Measurements from ENCODE around the gene HCFC2.

The HCFC2 gene

DNA sequence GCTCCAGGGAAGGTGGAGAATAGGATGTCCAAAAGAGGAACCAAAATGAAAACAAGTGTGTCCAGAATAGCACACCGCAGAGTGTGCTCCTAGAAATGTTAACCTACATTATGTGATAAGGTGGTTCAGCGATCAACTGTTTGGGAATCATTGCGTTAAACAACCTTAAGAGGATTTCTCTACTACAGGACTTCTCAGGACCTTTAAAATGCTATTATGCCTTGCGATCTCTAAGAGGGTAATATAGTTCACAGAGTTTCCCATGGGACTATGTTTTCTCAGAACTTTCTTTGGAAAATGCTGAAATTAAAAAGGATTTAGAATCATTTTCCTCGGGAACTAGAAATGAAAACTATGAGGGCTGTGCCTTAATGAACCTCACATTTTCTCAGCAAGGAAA, 16.2 kb upstream of the HCFC2 start:
- Histone ChIP-seq H3K4me3 (ENCODE audit: low read depth in 1 of 2, low read length in 2 of 2) (no peak overlapping the region), H3K27ac (ENCODE audit: low read length) (no peak overlapping the region), H4K20me1 (ENCODE audit: insufficient read depth, low read length) (no peaks in the 10 kb centered on the region), H3K9ac (ENCODE audit: low read depth, low read length) (no peak overlapping the region), H3K9me3 (ENCODE audit: insufficient read depth, low read length, severe bottlenecking) (no peaks in the 10 kb centered on the region), H2AFZ (ENCODE audit: low read depth, low read length) (no peak overlapping the region), H3K27me3 (ENCODE audit: insufficient read depth, low read length, poor library complexity) (peaks cover 35% of the 10 kb centered on the region), H3K36me3 (ENCODE audit: insufficient read depth, low read length) (no peaks in the 10 kb centered on the region), H3K79me2 (ENCODE audit: insufficient read depth, low read length) (no peaks in the 10 kb centered on the region), H3K4me2 (ENCODE audit: insufficient read depth, low read length) (no peak overlapping the region), H3K4me1 (ENCODE audit: insufficient read depth, low read length) (no peaks in the 10 kb centered on the region)
- no peak for ATAC-seq (ENCODE audit: insufficient read depth, low read depth)
- no peak for TF ChIP-seq CTCF (IDR thresholded peaks at IDR 0.05; ENCODE audit: borderline replicate concordance, extremely low read depth, low read length, poor library complexity, severe bottlenecking)
- no peak for TF ChIP-seq EZH2 (IDR thresholded peaks at IDR 0.05; ENCODE audit: borderline replicate concordance, low read depth, low read length, severe bottlenecking)
- DNase-seq, result no peak

DNA sequence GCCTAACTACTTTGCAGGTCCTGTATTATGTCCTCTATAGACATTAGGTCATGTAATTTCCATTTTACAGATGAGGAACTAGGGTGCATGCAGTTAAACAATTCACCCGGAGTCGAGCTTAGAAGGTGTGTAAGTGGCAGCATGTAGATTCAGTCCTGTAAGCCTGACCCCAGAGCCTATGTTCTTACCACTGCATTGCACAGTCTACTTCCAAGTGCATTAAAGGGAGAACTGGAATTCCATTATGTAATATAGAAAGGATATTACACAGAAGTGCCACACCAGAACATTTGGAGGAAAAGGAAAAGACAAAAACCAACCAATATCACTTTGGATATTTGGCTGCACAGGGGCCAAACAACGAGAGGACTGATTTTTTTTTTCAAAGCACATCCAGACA, 15.5 kb upstream of the HCFC2 start:
- no peak overlapping the region for H3K4me3 ChIP-seq (ENCODE audit: low read depth in 1 of 2, low read length in 2 of 2)
- no peak overlapping the region for H3K9ac ChIP-seq (ENCODE audit: low read depth, low read length)
- H3K9me3 ChIP-seq (ENCODE audit: insufficient read depth, low read length, severe bottlenecking), result no peaks in the 10 kb centered on the region
- no peak overlapping the region for H3K4me2 ChIP-seq (ENCODE audit: insufficient read depth, low read length)
- no peaks in the 10 kb centered on the region for H3K4me1 ChIP-seq (ENCODE audit: insufficient read depth, low read length)
- DNase-seq (no peak), ATAC-seq (ENCODE audit: insufficient read depth, low read depth) (no peak)
- H3K79me2 ChIP-seq (ENCODE audit: insufficient read depth, low read length), result no peaks in the 10 kb centered on the region
- no peak overlapping the region for H2AFZ ChIP-seq (ENCODE audit: low read depth, low read length)
- no peaks in the 10 kb centered on the region for H3K36me3 ChIP-seq (ENCODE audit: insufficient read depth, low read length)
- H3K27me3 ChIP-seq (ENCODE audit: insufficient read depth, low read length, poor library complexity), result peaks cover 36% of the 10 kb centered on the region
- TF ChIP-seq EZH2 (IDR thresholded peaks at IDR 0.05; ENCODE audit: borderline replicate concordance, low read depth, low read length, severe bottlenecking), result no peak
- TF ChIP-seq CTCF (IDR thresholded peaks at IDR 0.05; ENCODE audit: borderline replicate concordance, extremely low read depth, low read length, poor library complexity, severe bottlenecking), result no peak
- H4K20me1 ChIP-seq (ENCODE audit: insufficient read depth, low read length), result no peaks in the 10 kb centered on the region
- H3K27ac ChIP-seq (ENCODE audit: low read length), result no peak overlapping the region

DNA sequence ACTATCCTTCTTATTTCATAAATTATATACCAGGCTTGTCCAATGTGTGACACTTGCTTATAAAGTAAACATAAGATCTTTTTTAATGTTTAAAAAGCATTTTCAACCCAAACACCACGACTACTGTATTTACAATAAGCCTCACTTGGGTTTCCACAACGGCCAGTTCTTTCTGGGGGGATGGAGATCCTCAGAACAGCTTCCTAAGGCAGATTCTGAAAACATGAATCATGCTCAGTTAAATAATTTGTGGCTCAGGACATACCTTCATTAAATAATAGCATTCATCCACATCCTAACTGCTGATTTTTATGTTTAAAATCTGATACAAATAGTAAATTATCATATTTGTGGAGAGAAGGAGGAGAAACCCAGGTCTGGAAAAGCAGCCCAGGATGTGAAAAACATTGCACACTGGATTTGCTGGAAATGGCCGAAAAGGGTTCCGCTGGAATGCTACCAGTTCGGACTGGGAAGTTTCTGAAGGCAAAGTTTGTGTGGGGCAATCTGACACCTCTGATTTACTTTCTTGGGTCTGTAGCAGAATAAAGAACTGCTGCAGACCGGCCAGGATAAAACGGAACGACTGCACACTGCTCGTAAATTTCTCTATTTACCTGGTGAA, 14.9 kb upstream of the HCFC2 start:
- Histone ChIP-seq H3K4me2 (ENCODE audit: insufficient read depth, low read length) (no peak overlapping the region), H3K27ac (ENCODE audit: low read length) (no peak overlapping the region)
- no peak for DNase-seq

More for the DNA sequence above, 14.9 kb upstream of the HCFC2 start:
- H3K9me3 ChIP-seq (ENCODE audit: insufficient read depth, low read length, severe bottlenecking), result no peaks in the 10 kb centered on the region
- TF ChIP-seq EZH2 (IDR thresholded peaks at IDR 0.05; ENCODE audit: borderline replicate concordance, low read depth, low read length, severe bottlenecking) (no peak), CTCF (IDR thresholded peaks at IDR 0.05; ENCODE audit: borderline replicate concordance, extremely low read depth, low read length, poor library complexity, severe bottlenecking) (no peak)
- H3K4me1 ChIP-seq (ENCODE audit: insufficient read depth, low read length), result no peaks in the 10 kb centered on the region
- H3K4me3 ChIP-seq (ENCODE audit: low read depth in 1 of 2, low read length in 2 of 2), result no peak overlapping the region
- H3K36me3 ChIP-seq (ENCODE audit: insufficient read depth, low read length), result no peaks in the 10 kb centered on the region
- peaks cover 30% of the 10 kb centered on the region for H3K27me3 ChIP-seq (ENCODE audit: insufficient read depth, low read length, poor library complexity)
- no peaks in the 10 kb centered on the region for H3K79me2 ChIP-seq (ENCODE audit: insufficient read depth, low read length)
- no peak overlapping the region for H2AFZ ChIP-seq (ENCODE audit: low read depth, low read length)
- no peak for ATAC-seq (ENCODE audit: insufficient read depth, low read depth)
- no peak overlapping the region for H3K9ac ChIP-seq (ENCODE audit: low read depth, low read length)
- H4K20me1 ChIP-seq (ENCODE audit: insufficient read depth, low read length), result no peaks in the 10 kb centered on the region
